D721Med (cell line): ENCODE data around the gene CDH1.

ENCODE experiments used
- DNase-seq: peaks from one replicate; pipeline ENCODE4 v3.0.0; 2011; ENCODE audit warnings: low spot score; ENCODE audit not compliant: insufficient read length
- FAIRE-seq: peaks from 2 replicates; lab custom pipeline; 2011; peaks lifted over from hg19 to GRCh38; lab: Jason Lieb, UNC
- CTCF ChIP-seq: IDR thresholded peaks from 2 replicates; pipeline ENCODE4 v1.5.1; 2012; ENCODE audit warnings: mild to moderate bottlenecking, control low read depth; ENCODE audit not compliant: insufficient read depth; ENCODE audit errors: missing control alignments

CDH1 gene

DNA sequence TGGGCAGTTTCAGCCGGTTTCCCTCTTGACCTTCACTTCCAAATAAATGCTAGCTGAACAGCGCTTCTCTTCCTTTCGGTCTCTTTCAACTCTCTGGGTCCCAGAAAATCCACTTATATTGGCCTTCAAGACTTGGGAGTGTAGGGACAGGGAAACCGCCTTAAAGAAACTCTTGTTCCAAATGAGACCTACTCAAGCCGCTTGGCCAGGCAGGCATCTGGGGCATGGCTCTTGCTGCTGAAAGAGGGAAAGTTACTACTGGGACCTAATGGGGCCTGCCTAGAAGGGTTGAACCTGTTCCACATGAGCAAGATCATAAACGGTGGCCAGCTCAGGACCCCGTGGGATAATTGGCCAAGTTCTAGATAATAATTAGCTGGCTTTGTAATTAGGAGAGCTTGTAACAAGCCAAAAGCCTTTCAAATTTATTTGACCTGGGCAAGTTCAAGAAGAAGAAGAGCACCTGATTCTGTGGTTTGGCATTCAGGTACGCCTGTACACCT is 13.2 kb downstream of the CDH1 start:
- FAIRE-seq (no peak), DNase-seq (no peak)
- TF ChIP-seq CTCF: no peak

GRCh38 chr16:68751160-68751559 is 14.1 kb downstream of the CDH1 start:
- TF ChIP-seq CTCF: no peak
- FAIRE-seq (no peak), DNase-seq (no peak)

DNA sequence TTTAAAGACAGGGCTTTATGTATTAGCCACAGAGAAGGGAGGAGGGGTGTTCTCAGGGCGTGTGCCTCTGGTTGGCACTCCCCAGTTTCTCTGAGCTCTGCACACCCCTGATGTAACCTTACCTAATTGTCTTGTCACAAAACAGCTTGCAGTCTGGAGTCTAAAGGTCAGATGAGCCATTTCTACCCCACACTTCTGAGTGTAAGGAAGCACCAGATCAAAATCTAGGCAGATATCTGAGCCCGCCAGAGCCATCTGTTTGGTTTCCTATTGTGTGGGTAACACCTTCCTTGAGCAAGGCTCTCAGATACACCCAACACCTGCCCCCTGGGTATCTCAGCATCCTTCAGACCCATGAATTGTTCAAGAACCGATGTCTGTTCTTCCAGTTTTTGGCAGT is 15.5 kb downstream of the CDH1 start:
- no peak for FAIRE-seq
- TF ChIP-seq CTCF: no peak
- no peak for DNase-seq

GRCh38 chr16:68754084-68754792 is 17.1 kb downstream of the CDH1 start:
- no peak for FAIRE-seq
- TF ChIP-seq CTCF: no peak
- DNase-seq: no peak

DNA sequence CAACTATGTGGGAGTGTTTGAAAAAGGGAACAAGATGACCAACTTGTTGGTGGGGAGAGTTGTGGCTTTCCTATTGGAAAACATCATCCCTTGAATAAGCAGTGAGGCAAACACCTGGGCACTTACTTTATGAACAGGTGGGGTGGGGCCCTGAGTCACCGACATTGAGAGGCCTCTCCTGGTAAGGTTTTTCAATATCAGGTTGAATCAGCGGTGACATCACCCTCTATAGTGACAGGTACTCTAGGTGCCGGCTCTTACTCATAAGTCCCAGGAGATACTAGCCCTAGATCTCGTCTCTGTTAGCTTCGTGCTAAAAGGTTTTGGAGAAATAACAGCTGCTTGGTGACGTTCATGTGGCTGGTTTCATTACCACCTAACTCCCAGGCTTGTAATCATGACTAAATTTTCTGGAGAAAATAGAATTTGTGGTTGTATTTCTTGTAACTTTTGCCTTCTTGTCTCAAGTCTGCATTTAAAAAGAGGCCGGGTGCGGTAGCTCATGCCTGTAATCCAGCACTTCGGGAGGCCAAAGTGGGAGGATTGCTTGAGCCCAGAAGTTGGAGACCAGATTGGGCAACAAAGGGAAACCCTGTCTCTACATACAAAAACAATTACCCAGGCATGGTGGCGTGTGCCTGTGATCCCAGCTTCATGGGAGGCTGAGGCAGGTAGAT is 19.3 kb downstream of the CDH1 start:
- no peak for DNase-seq
- TF ChIP-seq CTCF: no peak
- FAIRE-seq: no peak

DNA sequence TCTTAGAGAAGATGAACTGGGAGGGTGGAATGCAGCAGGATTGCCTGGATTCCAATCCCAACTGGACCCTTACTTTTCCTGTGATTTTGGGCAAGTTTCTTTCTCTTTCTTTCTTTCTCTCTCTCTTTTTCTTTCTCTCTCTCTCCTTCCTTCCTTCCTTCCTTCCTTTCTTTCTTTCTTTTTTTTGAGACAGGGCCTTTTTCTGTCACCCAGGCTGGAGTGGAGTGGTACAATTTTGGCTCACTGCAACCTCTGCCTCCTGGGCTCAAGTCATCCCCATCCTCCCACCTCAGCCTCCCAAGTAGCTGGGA is 20.5 kb downstream of the CDH1 start:
- FAIRE-seq (no peak), DNase-seq (no peak)
- no peak for TF ChIP-seq CTCF

DNA sequence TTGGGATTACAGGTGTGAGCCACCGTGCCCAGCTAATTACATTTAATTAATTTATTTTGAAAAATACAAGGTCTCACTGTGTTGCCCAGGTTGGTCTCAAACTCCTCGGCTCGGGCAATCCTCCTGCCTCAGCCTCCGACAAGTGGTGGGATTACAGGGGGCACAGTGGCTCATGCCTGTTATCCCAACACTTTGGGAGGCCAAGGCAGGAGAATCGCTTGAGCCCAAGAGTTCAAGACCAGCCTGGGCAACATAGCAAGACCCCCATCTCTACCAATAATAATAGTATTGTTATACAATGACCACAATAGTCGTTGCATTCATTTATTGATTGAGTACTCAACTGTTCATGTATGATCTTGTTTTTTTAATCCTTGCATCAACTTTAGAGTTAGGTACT is 22.0 kb downstream of the CDH1 start:
- TF ChIP-seq CTCF: no peak
- DNase-seq (no peak), FAIRE-seq (no peak)
